NOMO-1 treated with dmso at 0.1 percent for 144 hours (cell line): Measurements from ENCODE around the gene PLA2G4E.

Source experiments
- DNase-seq: peaks from one replicate; lab custom pipeline; 2025; ENCODE audit not compliant: unreplicated experiment; lab: John Stamatoyannopoulos, UW

PLA2G4E gene

GRCh38 chr15:42053914-42054313 is 33.1 kb upstream of the PLA2G4E start:
- no peak for DNase-seq

GRCh38 chr15:42053010-42053409 is 32.2 kb upstream of the PLA2G4E start:
- no peak for DNase-seq

- DNase-seq: no peak
These were observed 29.8 kb upstream of the PLA2G4E start for GRCh38 chr15:42050484-42051255.

GRCh38 chr15:42048821-42049200 is 28.0 kb upstream of the PLA2G4E start:
- no peak for DNase-seq

GRCh38 chr15:42048080-42048820 is 27.4 kb upstream of the PLA2G4E start:
- DNase-seq: no peak

GRCh38 chr15:42046597-42046996 is 25.8 kb upstream of the PLA2G4E start:
- no peak for DNase-seq

GRCh38 chr15:42045211-42045615 is 24.4 kb upstream of the PLA2G4E start:
- no peak for DNase-seq

GRCh38 chr15:42042602-42043400 is 22.0 kb upstream of the PLA2G4E start:
- DNase-seq: no peak

GRCh38 chr15:42038401-42038800 is 17.6 kb upstream of the PLA2G4E start:
- no peak for DNase-seq

- no peak for DNase-seq
These were observed 16.8 kb upstream of the PLA2G4E start for GRCh38 chr15:42037656-42038055.

GRCh38 chr15:42036966-42037365 is 16.1 kb upstream of the PLA2G4E start:
- no peak for DNase-seq

GRCh38 chr15:42036112-42036905 is 15.5 kb upstream of the PLA2G4E start:
- no peak for DNase-seq

- peak; percentile 8 for DNase-seq
These were observed 14.6 kb upstream of the PLA2G4E start for GRCh38 chr15:42035435-42035761.

- no peak for DNase-seq
These were observed 14.0 kb upstream of the PLA2G4E start for GRCh38 chr15:42034628-42035434.

- no peak for DNase-seq
These were observed 12.5 kb upstream of the PLA2G4E start for GRCh38 chr15:42033214-42033873.

GRCh38 chr15:42032376-42033213 is 11.8 kb upstream of the PLA2G4E start:
- DNase-seq: no peak

GRCh38 chr15:42031198-42031915 is 10.5 kb upstream of the PLA2G4E start:
- no peak for DNase-seq

- no peak for DNase-seq
These were observed 6.7 kb upstream of the PLA2G4E start for GRCh38 chr15:42027521-42027920.
